Muscle of leg (tissue), 11 donors: ENCODE data around the gene F10. TPM values are rescaled to one million over a fixed set of nuclear protein-coding genes. Genes with fewer than 3 reads are reported as not detected.

Source experiments
- DNase-seq: peaks from one replicate; pipeline ENCODE4 v3.0.0; 2013
- H3K27ac ChIP-seq: one replicate; pipeline ENCODE4 v1.5.1; 2013; ENCODE audit warnings: mild to moderate bottlenecking, low read length, control low read depth
- H3K27me3 ChIP-seq: one replicate; pipeline ENCODE4 v1.6.1; 2013; ENCODE audit warnings: low read length; ENCODE audit not compliant: control insufficient read depth, insufficient read depth
- H3K36me3 ChIP-seq: one replicate; pipeline ENCODE4 v1.6.1; 2013; ENCODE audit warnings: low read length; ENCODE audit not compliant: control insufficient read depth, insufficient read depth
- H3K4me1 ChIP-seq: one replicate; pipeline ENCODE4 v1.6.1; 2013; ENCODE audit warnings: low read length; ENCODE audit not compliant: control insufficient read depth, insufficient read depth
- H3K4me3 ChIP-seq: one replicate; pipeline ENCODE4 v1.5.1; 2013; ENCODE audit warnings: low read length, control low read depth
- H3K9me3 ChIP-seq: replicated peaks from 2 replicates; pipeline ENCODE4 v1.6.1; 2013; ENCODE audit warnings: low read depth, low read length; ENCODE audit not compliant: control insufficient read depth
- WGBS: methylation state at CpG from one replicate; pipeline ENCODE4 v1.1.5; 2013; ENCODE audit warnings: missing lambda C conversion rate; ENCODE audit not compliant: insufficient coverage; 5-methylcytosine and 5-hydroxymethylcytosine counted together
- polyA plus RNA-seq, 8 donors: library from polyadenylated mRNA; unstranded; fragments of 120-200 nt; gene quantifications; one replicate each; pipeline versions ENCODE4 v1.2.1 to v1.2.3, GENCODE V29; 2013; ENCODE audit warnings: inconsistent platforms in 1 of 8, low replicate concordance in 1 of 8; ENCODE audit not compliant: insufficient read length in 8 of 8, insufficient read depth in 1 of 8
- total RNA-seq: library from RNA; stranded (reverse); fragments of 120-200 nt; gene quantifications from one replicate; pipeline ENCODE4 v1.2.4, GENCODE V29; 2013

Gene F10
- total and polyA plus RNA-seq, 9 donors, result 6.7 to 41.0 (median 14.8) TPM

DNA sequence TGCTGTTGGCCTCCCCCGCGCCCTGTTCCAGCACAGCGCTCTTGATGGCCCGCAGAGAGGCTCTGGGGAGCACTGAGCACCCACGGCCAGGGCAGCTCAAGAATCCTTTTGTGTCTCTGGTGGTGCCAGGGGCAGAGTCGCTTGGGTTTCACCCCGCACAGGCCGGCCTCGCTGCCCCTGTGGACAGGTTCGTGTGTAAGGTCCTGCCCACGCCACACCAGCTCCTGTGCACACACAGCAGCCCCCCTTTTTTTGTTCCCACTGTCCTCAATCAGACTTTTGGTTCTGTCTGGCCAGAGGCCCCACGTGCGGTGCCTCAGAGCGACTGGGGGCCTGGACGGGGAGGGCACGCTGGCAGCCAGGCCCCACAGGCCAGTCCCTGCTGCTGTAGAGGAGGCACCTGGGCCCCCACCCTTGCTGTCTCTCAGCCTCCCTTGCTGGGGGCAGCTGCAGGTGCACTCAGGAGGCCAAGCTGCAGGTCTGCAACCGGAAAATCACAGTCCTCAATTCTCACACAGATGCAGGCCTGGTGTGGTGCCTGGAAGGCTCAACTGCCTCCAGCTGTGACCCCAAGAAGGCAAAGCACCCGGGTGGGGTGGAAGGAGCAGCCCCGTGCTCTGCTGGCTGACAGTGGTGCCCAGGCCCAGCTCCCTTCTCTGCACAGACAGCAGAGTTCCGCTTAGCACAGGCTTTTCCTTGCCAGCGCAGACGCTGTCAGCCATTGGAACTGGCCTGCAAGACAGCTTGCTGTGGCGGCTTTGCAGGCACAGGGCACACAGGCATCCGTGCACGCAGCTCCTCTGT lies 29.6 kb upstream of the F10 start:
- H3K4me3 ChIP-seq, result no peak overlapping the region
- no peaks in the 10 kb centered on the region for H3K27me3 ChIP-seq
- no peak overlapping the region for H3K27ac ChIP-seq
- H3K36me3 ChIP-seq, result peaks cover 8% of the 10 kb centered on the region
- peaks cover 10% of the 10 kb centered on the region for H3K4me1 ChIP-seq
- no peak for DNase-seq
- H3K9me3 ChIP-seq, result no peaks in the 10 kb centered on the region
- 78% methylated on average over 24 of the region's 25 CpGs for WGBS

GRCh38 chr13:113093580-113094409 lies 28.8 kb upstream of the F10 start:
- Histone ChIP-seq H3K36me3 (peaks cover 7% of the 10 kb centered on the region), H3K27me3 (no peaks in the 10 kb centered on the region), H3K4me1 (peaks cover 18% of the 10 kb centered on the region), H3K9me3 (no peaks in the 10 kb centered on the region), H3K27ac (no peak overlapping the region), H3K4me3 (no peak overlapping the region)
- DNase-seq, result no peak
- WGBS, result 71% methylated on average over 27 of the region's 29 CpGs

- no peak overlapping the region for H3K4me3 ChIP-seq
- no peaks in the 10 kb centered on the region for H3K27me3 ChIP-seq
- H3K36me3 ChIP-seq, result peaks cover 7% of the 10 kb centered on the region
- no peaks in the 10 kb centered on the region for H3K9me3 ChIP-seq
- 81% methylated on average over 13 of the region's 14 CpGs for WGBS
- no peak overlapping the region for H3K27ac ChIP-seq
- peaks cover 24% of the 10 kb centered on the region for H3K4me1 ChIP-seq
- no peak for DNase-seq
These were observed 28.2 kb upstream of the F10 start for GRCh38 chr13:113094410-113094800.

DNA sequence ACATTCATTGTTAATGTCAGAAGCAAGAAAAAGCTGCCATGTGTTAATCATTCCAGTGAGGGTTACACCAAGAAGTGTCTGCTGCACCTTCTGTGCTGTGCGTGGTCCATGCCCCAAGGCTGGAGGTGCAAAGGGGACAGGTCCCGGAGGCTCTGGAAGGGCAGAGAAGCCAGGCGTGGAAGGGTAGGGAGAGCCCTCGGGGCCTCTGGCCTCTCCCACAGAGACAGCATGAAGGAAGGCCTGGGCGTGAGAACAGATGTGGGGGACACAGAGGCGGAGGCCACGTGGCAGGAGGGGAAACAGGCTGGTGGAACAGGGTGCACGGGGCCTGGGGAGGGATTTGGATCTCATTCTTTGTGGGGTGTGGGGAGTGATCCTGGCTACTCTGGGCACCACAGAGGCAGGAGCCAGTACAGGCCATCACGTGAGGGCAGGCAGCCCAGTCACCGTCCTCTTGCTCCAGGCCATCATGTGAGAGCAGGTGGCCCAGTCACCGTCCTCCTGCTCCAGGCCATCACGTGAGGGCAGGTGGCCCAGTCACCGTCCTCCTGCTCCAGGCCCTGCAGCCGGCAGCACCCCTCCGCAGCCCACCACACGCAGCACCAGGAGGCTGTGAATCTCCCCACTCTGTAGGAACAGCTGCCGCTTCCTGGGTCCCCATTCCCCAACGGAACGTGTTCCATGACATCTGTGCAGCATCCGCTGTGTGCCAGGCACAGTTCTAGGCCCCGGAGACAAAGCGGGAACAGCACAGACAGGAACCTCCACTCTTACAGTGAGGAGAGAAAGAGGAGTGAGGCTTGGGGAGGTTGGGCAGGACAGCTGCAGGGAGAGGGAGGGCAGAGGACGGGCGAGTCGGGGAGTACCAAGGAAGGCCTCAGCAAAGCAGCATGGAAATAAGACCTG lies 27.2 kb upstream of the F10 start:
- 91% methylated on average over 16 of the region's 25 CpGs for WGBS
- H3K27me3 ChIP-seq, result no peaks in the 10 kb centered on the region
- DNase-seq, result no peak

DNA sequence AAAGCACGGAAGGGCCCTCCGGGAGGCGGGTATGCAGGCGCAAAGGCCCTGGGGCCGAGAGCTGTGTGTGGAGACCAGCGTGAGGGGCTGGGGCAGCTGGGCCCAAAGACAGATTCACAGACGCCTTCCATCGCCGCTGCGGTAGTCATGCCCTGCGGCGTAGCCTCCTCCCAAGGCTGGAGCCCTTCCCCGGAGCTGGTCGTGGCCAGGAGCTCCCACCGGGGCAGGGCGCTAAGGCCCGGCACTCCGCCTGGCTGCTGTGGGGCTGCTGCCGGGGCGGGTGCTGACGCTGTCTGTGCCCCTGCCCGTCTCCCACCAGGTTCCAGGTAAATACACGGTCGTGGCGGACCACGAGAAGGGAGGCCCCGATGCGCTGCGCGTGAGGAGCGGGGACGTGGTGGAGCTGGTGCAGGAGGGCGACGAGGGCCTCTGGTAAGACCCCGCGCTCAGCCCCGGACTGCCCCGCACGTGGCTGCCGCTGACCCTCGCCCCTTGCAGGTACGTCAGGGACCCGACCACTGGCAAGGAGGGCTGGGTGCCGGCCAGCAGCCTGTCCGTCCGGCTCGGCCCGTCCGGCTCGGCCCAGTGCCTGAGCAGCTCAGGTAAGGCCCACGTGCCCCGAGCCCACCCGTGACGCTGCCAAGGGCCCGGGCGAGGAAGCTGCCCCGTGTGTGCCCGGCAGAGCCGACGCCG lies 26.4 kb upstream of the F10 start:
- no peak overlapping the region for H3K4me3 ChIP-seq
- H3K36me3 ChIP-seq, result no peaks in the 10 kb centered on the region
- H3K4me1 ChIP-seq, result peaks cover 24% of the 10 kb centered on the region
- H3K27me3 ChIP-seq, result no peaks in the 10 kb centered on the region
- DNase-seq, result no peak
- 88% methylated on average over 61 of the region's 61 CpGs for WGBS
- no peaks in the 10 kb centered on the region for H3K9me3 ChIP-seq
- no peak overlapping the region for H3K27ac ChIP-seq

More for the DNA sequence above, 27.2 kb upstream of the F10 start:
- H3K9me3 ChIP-seq, result no peaks in the 10 kb centered on the region
- no peak overlapping the region for H3K27ac ChIP-seq
- peaks cover 3% of the 10 kb centered on the region for H3K36me3 ChIP-seq
- H3K4me3 ChIP-seq, result no peak overlapping the region
- peaks cover 24% of the 10 kb centered on the region for H3K4me1 ChIP-seq

GRCh38 chr13:113096745-113097305 lies 25.8 kb upstream of the F10 start:
- WGBS, result 83% methylated on average over 51 of the region's 52 CpGs
- Histone ChIP-seq H3K36me3 (no peaks in the 10 kb centered on the region), H3K9me3 (no peaks in the 10 kb centered on the region), H3K4me1 (peaks cover 24% of the 10 kb centered on the region), H3K4me3 (no peak overlapping the region), H3K27me3 (no peaks in the 10 kb centered on the region), H3K27ac (no peak overlapping the region)
- DNase-seq, result no peak

GRCh38 chr13:113097651-113098050 lies 24.9 kb upstream of the F10 start:
- no peaks in the 10 kb centered on the region for H3K9me3 ChIP-seq
- no CpG with 5 or more reads among the region's 7 CpGs for WGBS
- H3K36me3 ChIP-seq, result no peaks in the 10 kb centered on the region
- H3K4me1 ChIP-seq, result peaks cover 24% of the 10 kb centered on the region
- H3K4me3 ChIP-seq, result no peak overlapping the region
- H3K27ac ChIP-seq, result peak overlapping the region; percentile 87
- DNase-seq, result no peak
- H3K27me3 ChIP-seq, result no peaks in the 10 kb centered on the region

DNA sequence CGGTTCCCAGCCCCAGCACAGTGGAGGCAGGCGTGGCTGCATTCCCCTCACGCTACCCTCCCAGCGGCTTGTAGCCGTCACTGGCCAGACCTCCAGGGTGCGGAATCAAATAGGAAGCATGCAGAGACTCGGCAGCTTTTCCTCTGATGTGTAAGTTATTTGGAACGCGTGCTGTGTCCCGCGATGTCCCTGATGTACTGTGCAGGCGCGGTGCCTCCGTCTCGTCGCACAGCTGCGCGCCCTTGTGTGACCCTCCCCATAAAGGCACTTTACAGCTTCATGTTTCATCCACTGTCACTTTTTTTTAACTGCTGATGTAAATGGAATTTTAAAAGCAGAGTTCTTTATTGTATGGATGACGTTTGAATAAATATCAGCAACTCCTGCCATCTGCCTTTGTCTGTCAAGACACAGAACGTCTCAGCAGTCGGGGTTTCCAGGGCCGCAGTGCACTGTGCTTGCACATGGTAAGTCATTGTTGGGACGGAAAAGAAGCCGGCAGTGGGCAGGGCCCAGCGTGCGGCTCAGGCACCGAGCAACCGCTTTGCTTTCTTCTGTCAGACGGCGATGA lies 24.4 kb upstream of the F10 start:
- H3K4me1 ChIP-seq, result peaks cover 20% of the 10 kb centered on the region
- no peaks in the 10 kb centered on the region for H3K9me3 ChIP-seq
- WGBS, result 19% methylated on average over 24 of the region's 30 CpGs
- H3K36me3 ChIP-seq, result no peaks in the 10 kb centered on the region
- peak overlapping the region; percentile 3 for H3K4me3 ChIP-seq
- H3K27ac ChIP-seq, result peak overlapping the region; percentile 87
- H3K27me3 ChIP-seq, result no peaks in the 10 kb centered on the region
- DNase-seq, result peak; percentile 93

- peak overlapping the region; percentile 87 for H3K27ac ChIP-seq
- WGBS, result 62% methylated on average over 2 of the region's 11 CpGs
- H3K36me3 ChIP-seq, result no peaks in the 10 kb centered on the region
- H3K4me3 ChIP-seq, result no peak overlapping the region
- peaks cover 28% of the 10 kb centered on the region for H3K4me1 ChIP-seq
- no peaks in the 10 kb centered on the region for H3K9me3 ChIP-seq
- peaks cover 1% of the 10 kb centered on the region for H3K27me3 ChIP-seq
- DNase-seq, result no peak
These were observed 23.5 kb upstream of the F10 start for GRCh38 chr13:113099142-113099541.
